SK-N-SH (cell line): ENCODE measurements around the gene BEND5.

Experiments
- CHD2 ChIP-seq: fragments of 150-350 bp; IDR thresholded peaks from 2 replicates; pipeline ENCODE4 v1.6.1; 2018; ENCODE audit warnings: low read length; ENCODE audit not compliant: partially characterized antibody
- EP300 ChIP-seq, 2 experiments: IDR thresholded peaks; 2 replicates each; pipeline versions ENCODE4 v1.4.0 to v1.6.1; 2012; ENCODE audit warnings: borderline replicate concordance in 1 of 2, low read depth in 1 of 2, low read length in 1 of 2
- FOXJ3 ChIP-seq: sonication (generic); formaldehyde crosslinking; IDR thresholded peaks from 2 replicates; pipeline ENCODE4 v1.5.1; 2020; ENCODE audit warnings: mild to moderate bottlenecking, missing genetic modification reagents
- FOXM1 ChIP-seq: IDR thresholded peaks from 2 replicates; pipeline ENCODE4 v1.4.0; 2012; ENCODE audit warnings: low read depth, mild to moderate bottlenecking
- POLR2AphosphoS5 ChIP-seq: IDR thresholded peaks from 2 replicates; pipeline ENCODE4 v1.6.1; 2012; ENCODE audit warnings: low read depth, low read length
- RAD21 ChIP-seq: IDR thresholded peaks from 2 replicates; pipeline ENCODE4 v1.6.1; 2012; ENCODE audit warnings: mild to moderate bottlenecking, low read length
- RCOR1 ChIP-seq: fragments of 150-350 bp; IDR thresholded peaks from 2 replicates; pipeline ENCODE4 v1.6.1; 2017; ENCODE audit warnings: antibody characterized with exemption, low read length
- TAF1 ChIP-seq: IDR thresholded peaks from 2 replicates; pipeline ENCODE4 v1.6.1; 2012; ENCODE audit warnings: low read depth, mild to moderate bottlenecking, low read length, moderate library complexity, borderline replicate concordance
- YY1 ChIP-seq: IDR thresholded peaks from 2 replicates; pipeline ENCODE4 v1.4.0; 2012; ENCODE audit warnings: low read depth, mild to moderate bottlenecking
- TF ChIP-seq, protein P1 (sequence below): IDR thresholded peaks from 2 replicates; pipeline ENCODE4 v1.4.0; 2012; ENCODE audit warnings: low read depth, borderline replicate concordance
- TF ChIP-seq, protein P2 (sequence below): fragments of 200-600 bp; sonication (generic); IDR thresholded peaks from 2 replicates; pipeline ENCODE4 v1.6.1; 2017; ENCODE audit warnings: antibody characterized with exemption, mild to moderate bottlenecking, moderate library complexity
- TF ChIP-seq, protein P3 (sequence below): IDR thresholded peaks from 2 replicates; pipeline ENCODE4 v1.6.1; 2012; ENCODE audit warnings: mild to moderate bottlenecking, low read depth, low read length, moderate library complexity
- TF ChIP-seq, protein P4 (sequence below): fragments of 150-350 bp; IDR thresholded peaks from 2 replicates; pipeline ENCODE4 v1.6.1; 2017; ENCODE audit warnings: antibody characterized with exemption, low read length, low read depth, borderline replicate concordance
- TF ChIP-seq, protein P5 (sequence below): IDR thresholded peaks from 2 replicates; pipeline ENCODE4; 2012

DNA sequence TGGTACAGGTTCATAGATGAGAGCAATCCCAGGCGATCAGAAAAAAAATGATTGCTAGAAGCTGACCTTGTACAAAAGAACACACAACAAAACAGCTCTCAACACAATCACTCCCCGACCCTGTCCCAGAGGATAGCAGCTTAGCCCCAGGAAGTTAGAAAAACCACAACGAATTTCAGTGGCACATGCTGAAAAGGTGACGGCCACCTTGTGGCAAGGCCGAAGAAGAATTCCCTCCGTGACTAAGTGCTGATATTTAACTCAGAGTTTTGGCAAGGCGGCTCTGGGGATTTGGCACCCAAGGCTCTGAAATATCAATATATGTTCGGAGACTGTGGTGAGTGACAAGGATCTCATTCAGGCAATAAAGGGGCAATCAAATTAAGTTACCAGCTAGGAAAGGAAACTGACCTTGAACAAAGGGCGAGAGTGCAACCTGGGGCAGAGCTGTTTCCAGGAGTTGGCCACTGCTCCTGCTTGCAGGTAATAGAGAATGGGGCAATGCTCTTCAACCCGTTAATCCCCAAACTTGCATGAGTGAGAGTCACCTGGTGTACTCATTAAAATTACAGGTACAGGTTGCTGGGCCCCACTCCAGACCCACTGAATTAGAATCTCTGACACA is 96.2 kb downstream of the BEND5 start:
- TF ChIP-seq, protein P1, sequence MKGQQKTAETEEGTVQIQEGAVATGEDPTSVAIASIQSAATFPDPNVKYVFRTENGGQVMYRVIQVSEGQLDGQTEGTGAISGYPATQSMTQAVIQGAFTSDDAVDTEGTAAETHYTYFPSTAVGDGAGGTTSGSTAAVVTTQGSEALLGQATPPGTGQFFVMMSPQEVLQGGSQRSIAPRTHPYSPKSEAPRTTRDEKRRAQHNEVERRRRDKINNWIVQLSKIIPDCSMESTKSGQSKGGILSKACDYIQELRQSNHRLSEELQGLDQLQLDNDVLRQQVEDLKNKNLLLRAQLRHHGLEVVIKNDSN = no peak
- TF ChIP-seq FOXM1 (no peak), YY1 (no peak), RAD21 (0 out of 2 replicates have a peak, but pooled peaks have one; percentile 4), POLR2AphosphoS5 (no peak), RCOR1 (no peak), EP300 (IDR thresholded peaks at IDR 0.05; ENCODE audit: borderline replicate concordance in 1 of 2, low read depth in 1 of 2, low read length in 1 of 2) (no peak), TAF1 (no peak), FOXJ3 (CRISPR knock-in tag) (no peak), CHD2 (no peak)
- TF ChIP-seq, protein P2, sequence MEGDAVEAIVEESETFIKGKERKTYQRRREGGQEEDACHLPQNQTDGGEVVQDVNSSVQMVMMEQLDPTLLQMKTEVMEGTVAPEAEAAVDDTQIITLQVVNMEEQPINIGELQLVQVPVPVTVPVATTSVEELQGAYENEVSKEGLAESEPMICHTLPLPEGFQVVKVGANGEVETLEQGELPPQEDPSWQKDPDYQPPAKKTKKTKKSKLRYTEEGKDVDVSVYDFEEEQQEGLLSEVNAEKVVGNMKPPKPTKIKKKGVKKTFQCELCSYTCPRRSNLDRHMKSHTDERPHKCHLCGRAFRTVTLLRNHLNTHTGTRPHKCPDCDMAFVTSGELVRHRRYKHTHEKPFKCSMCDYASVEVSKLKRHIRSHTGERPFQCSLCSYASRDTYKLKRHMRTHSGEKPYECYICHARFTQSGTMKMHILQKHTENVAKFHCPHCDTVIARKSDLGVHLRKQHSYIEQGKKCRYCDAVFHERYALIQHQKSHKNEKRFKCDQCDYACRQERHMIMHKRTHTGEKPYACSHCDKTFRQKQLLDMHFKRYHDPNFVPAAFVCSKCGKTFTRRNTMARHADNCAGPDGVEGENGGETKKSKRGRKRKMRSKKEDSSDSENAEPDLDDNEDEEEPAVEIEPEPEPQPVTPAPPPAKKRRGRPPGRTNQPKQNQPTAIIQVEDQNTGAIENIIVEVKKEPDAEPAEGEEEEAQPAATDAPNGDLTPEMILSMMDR = no peak; the same call in 1 of the 2 replicates
- TF ChIP-seq, protein P3, sequence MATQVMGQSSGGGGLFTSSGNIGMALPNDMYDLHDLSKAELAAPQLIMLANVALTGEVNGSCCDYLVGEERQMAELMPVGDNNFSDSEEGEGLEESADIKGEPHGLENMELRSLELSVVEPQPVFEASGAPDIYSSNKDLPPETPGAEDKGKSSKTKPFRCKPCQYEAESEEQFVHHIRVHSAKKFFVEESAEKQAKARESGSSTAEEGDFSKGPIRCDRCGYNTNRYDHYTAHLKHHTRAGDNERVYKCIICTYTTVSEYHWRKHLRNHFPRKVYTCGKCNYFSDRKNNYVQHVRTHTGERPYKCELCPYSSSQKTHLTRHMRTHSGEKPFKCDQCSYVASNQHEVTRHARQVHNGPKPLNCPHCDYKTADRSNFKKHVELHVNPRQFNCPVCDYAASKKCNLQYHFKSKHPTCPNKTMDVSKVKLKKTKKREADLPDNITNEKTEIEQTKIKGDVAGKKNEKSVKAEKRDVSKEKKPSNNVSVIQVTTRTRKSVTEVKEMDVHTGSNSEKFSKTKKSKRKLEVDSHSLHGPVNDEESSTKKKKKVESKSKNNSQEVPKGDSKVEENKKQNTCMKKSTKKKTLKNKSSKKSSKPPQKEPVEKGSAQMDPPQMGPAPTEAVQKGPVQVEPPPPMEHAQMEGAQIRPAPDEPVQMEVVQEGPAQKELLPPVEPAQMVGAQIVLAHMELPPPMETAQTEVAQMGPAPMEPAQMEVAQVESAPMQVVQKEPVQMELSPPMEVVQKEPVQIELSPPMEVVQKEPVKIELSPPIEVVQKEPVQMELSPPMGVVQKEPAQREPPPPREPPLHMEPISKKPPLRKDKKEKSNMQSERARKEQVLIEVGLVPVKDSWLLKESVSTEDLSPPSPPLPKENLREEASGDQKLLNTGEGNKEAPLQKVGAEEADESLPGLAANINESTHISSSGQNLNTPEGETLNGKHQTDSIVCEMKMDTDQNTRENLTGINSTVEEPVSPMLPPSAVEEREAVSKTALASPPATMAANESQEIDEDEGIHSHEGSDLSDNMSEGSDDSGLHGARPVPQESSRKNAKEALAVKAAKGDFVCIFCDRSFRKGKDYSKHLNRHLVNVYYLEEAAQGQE = no peak
- TF ChIP-seq, protein P4, sequence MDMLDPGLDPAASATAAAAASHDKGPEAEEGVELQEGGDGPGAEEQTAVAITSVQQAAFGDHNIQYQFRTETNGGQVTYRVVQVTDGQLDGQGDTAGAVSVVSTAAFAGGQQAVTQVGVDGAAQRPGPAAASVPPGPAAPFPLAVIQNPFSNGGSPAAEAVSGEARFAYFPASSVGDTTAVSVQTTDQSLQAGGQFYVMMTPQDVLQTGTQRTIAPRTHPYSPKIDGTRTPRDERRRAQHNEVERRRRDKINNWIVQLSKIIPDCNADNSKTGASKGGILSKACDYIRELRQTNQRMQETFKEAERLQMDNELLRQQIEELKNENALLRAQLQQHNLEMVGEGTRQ = no peak
- TF ChIP-seq, protein P5, sequence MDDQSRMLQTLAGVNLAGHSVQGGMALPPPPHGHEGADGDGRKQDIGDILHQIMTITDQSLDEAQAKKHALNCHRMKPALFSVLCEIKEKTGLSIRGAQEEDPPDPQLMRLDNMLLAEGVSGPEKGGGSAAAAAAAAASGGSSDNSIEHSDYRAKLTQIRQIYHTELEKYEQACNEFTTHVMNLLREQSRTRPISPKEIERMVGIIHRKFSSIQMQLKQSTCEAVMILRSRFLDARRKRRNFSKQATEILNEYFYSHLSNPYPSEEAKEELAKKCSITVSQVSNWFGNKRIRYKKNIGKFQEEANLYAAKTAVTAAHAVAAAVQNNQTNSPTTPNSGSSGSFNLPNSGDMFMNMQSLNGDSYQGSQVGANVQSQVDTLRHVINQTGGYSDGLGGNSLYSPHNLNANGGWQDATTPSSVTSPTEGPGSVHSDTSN = no peak
